ENCODE results near the gene C7orf57. TPM values are rescaled to one million over a fixed set of nuclear protein-coding genes. Genes with fewer than 3 reads are reported as not detected.

Gene C7orf57
- total and polyA plus RNA-seq, 10 of the 15 experiments (the other 5 are each of a cell fraction or from before 2014, with no cell fraction given): 0.04 to 0.21 (median 0.10) TPM; not detected in 5

- no peak for TF ChIP-seq TCF7 (IDR thresholded peaks at IDR 0.05; ENCODE audit: borderline replicate concordance)
Measured at GRCh38 chr7:48063985-48064384, 28.6 kb downstream of the C7orf57 start (continued).

- ChIA-PET POLR2A (no interaction called here), CTCF (no interaction called here), SMC1A (ENCODE audit: uncharacterized antibody, unreplicated experiment) (no interaction called here), RAD21 (ENCODE audit: unreplicated experiment) (no interaction called here)
- no peaks in the 10 kb centered on the region for H4K20me1 ChIP-seq (ENCODE audit: control insufficient read depth, insufficient read depth)
- no peaks in the 10 kb centered on the region for H3K9me3 ChIP-seq (replicated peaks; ENCODE audit: control insufficient read depth, insufficient read depth, low read length)
- H3K9ac ChIP-seq (ENCODE audit: control insufficient read depth, insufficient read depth, low read length): no peak overlapping the region
- H3K27ac ChIP-seq (ENCODE audit: control insufficient read depth, insufficient read depth): no peak overlapping the region
- intact Hi-C loops (cut with micrococcal nuclease; ENCODE audit: unreplicated experiment) (no loop called here), in situ Hi-C loops (cut with MboI) (no loop called here)
- no peak overlapping the region for H2AFZ ChIP-seq (ENCODE audit: control insufficient read depth, low read depth, low read length)
- TF ChIP-seq ZNF687 (IDR thresholded peaks at IDR 0.05) (no peak), TCF7 (IDR thresholded peaks at IDR 0.05; ENCODE audit: borderline replicate concordance) (no peak), NRF1 (conservative IDR thresholded peaks at IDR 0.05; ENCODE audit: low read depth, low read length) (no peak), TAF1 (IDR thresholded peaks at IDR 0.05; ENCODE audit: borderline replicate concordance, low read depth, low read length) (no peak), NFIC (IDR thresholded peaks at IDR 0.05; ENCODE audit: low read depth, low read length) (no peak), SP1 (IDR thresholded peaks at IDR 0.05; ENCODE audit: low read depth, low read length) (no peak), LARP7 (IDR thresholded peaks at IDR 0.05) (no peak), ZNF207 (IDR thresholded peaks at IDR 0.05; ENCODE audit: borderline replicate concordance) (no peak), SMAD1 (IDR thresholded peaks at IDR 0.05; ENCODE audit: low read depth, partially characterized antibody) (no peak), RB1 (IDR thresholded peaks at IDR 0.05; ENCODE audit: borderline replicate concordance) (no peak), MYC (IDR thresholded peaks at IDR 0.05; ENCODE audit: insufficient read depth, insufficient read length, insufficient replicate concordance, low read length, severe bottlenecking) (no peak), KDM1A (IDR thresholded peaks at IDR 0.05; ENCODE audit: borderline replicate concordance) (no peak), BRCA1 (IDR thresholded peaks at IDR 0.05; ENCODE audit: low read depth, low read length) (no peak), IRF3 (IDR thresholded peaks at IDR 0.05) (no peak)
- H3K4me3 ChIP-seq: no peak overlapping the region
- FAIRE-seq (no peak), ATAC-seq (no peak), DNase-seq (ENCODE audit: low read depth, low spot score) (no peak)
- no peaks in the 10 kb centered on the region for H3K79me2 ChIP-seq (ENCODE audit: control insufficient read depth, insufficient read depth, low read length)
- no peaks in the 10 kb centered on the region for H3K36me3 ChIP-seq (ENCODE audit: control insufficient read depth in 2 of 2, insufficient read depth in 2 of 2, low read length in 1 of 2)
- no peaks in the 10 kb centered on the region for H3K27me3 ChIP-seq (replicated peaks in 1 of 2; ENCODE audit: control insufficient read depth in 2 of 2, insufficient read depth in 2 of 2, low read length in 1 of 2)
- H3K4me2 ChIP-seq (ENCODE audit: control insufficient read depth, insufficient read depth): no peak overlapping the region
- BruUV-seq (replicated peaks): no TSS peak
- 82% methylated on average over 2 of the region's 2 CpGs for WGBS (ENCODE audit: insufficient coverage, insufficient replicate concordance, low lambda C conversion rate, missing lambda C conversion rate)
- H3K4me1 ChIP-seq (ENCODE audit: control insufficient read depth, insufficient read depth, low read length): no peaks in the 10 kb centered on the region
Measured at GRCh38 chr7:48067475-48067874, 32.1 kb downstream of the C7orf57 start.
